Measurements from ENCODE around the gene APRT.

The APRT gene

DNA sequence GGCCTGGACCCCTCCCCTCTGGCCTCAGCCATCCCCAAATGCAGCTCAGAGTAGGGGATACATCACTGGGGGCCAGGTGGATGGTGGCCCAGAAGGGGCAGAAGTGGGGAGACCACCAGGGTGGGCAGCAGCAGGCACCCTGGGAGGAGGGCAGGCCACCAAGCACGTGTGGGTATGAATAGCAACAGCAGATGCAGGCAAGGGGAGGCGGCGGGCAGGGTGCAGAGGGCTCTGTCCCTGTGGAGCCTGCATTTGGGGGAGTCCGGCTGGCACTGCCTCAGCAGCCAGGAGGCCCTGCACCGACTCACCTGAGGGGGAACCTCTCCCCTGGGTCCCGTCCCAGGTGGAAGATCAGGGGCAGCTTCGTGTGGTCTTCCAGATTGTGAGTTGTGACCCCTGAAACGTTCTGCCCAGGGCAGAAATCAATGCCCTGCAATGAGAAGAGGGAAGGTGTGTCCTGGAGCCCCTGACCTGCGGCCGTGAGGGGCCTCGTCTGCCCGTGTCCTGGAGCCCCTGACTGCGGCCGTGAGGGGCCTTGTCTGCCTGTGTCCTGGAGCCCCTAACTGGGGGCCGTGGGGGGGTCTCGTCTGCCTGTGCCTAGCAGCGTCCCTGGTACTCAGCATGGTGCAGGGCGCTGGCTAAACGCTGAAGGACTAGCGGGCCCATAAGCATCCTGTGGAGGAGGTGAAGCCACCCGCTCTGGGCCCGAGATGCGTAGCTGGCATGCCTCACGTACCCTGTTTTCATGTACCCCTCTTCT, 10.7 kb upstream of the APRT start:
- DNase-seq (ENCODE audit: low read depth): no peak

DNA sequence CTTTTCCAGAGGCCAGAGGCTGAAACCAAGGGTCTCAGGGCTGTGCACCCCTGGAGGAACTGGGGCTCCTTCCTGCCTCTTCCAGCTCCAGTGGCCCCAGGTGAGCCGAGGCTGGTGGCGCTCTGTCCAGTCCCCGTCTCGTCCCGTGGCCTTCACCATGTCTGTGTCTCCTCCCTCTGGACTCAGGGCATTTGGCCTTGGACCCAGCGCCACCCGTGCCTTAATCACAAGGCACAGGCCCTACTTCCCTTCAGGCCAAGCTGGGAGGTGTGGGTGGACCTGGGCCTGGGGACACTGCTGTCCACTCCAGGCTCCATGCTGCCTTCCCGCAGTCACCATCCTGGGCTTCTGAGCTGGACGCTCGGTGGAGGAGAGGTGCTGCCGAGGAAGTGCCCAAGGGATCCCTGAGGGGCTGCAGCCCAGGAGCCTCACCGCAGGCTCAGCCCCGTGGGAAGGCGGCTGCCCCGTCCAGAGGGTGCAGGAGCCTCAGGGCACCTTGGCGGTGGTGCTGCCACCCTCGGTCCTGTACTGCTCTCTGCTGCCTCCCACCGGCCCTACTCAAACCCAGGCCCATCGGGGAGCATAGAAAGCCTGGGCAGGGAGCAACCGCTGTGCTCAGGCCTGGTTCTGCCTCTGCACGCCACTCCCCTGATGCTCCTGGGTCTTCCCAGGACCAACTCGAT, 9.6 kb upstream of the APRT start:
- DNase-seq (ENCODE audit: low read depth): no peak

DNA sequence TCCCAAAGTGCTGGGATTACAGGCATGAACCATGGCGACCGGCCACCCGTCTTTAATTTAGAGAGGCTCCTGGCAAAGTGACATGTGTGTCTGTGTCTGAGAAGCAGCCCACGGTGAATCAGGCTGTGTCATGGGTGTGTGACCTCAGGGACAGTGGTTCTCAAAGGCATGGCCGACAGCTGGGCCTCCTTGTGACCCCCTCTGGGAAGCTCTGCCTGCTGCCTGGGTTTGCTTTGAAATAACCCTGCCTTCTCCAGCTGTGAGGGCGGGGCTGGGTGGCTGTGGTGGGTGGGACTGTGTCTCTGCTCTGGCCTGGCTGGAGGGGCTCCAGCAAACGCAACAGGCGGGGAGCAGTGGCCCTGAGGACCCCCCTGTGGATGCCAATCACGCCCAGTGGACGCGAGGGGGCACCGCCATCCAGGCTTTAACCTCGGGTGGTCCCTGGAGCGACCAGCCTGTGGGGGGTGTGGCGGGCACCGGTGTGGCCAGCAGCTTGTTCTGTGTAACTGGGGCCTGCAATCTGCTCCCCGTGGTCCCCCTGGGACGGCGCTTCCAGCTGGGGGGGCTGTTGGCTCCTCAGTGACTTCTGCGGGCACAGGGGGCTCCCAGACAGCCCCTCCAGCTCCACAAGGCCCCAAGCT, 8.8 kb upstream of the APRT start:
- no peak for DNase-seq (ENCODE audit: low read depth)

DNA sequence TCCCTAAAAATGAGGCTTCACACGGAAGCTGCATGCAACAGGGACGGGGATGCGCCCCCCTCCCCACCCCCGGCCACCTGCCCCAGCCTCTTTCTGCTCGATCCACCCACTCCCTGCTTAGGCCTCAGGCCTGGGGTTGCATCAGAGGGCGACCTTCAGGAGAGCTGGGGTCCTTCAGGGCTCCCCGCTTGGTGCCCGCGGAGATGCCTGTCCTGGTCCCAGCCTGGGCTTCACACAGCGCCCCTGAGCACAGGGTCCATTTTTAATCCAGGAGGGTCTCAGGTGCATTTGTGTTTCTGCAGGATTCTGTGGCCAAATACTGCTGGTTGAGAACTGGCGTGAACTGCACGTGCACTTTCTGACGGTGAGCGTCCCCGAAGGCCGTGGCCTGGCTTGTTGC, 7.4 kb upstream of the APRT start:
- no peak for DNase-seq (ENCODE audit: low read depth)

DNA sequence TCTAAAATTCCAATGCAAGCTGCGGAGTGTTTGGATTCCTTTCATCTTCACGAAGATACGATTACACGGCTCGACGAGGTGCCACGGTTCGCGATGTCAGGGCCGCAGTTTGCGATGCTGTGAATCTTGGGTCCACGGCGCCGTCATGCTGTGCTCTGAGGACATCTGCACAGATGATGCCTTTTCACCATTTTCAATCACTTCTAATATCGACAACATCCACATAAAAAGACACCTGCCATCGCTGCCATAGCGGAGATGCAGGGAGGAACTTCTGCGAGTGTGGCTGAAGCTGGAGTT, 6.8 kb upstream of the APRT start:
- no peak for DNase-seq (ENCODE audit: low read depth)

DNA sequence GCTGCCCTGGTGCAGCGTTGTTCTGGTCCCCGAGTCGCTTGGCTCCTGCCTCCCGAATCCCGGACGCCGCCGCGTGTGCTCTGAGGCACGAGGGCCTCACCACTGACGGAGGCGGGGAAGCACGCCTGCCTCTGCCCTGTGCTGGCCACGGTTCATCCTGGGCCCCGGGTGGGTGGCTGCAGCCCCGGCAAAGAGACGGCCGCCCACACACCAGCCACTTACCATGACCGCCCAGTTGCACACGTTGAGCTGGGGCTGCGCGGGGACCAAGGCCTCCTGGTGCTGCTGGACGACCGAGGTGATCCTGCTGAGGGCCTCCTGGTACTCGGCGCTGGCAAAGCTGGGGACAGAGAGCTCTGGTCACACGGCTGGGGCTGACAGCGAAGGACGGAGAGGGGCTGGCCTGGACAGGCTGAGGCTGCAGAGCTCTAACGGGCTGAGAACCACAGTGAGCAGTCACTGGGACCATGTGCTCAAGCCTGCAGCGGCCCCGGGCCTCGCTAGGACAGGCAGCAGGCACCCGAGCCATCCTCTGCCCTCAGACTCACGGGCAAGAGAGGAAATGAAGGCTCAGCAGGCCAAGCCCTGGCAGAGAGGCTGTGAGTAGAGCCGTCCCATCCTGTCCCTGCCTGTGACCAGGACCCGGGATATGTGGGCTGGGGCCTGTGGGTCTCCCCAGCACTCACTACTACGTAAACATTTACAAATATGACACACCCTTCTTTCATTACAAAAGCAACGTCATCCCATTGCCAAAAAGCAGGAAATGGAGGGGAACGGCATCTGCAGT, 6.3 kb upstream of the APRT start:
- no peak for DNase-seq (ENCODE audit: low read depth)

DNA sequence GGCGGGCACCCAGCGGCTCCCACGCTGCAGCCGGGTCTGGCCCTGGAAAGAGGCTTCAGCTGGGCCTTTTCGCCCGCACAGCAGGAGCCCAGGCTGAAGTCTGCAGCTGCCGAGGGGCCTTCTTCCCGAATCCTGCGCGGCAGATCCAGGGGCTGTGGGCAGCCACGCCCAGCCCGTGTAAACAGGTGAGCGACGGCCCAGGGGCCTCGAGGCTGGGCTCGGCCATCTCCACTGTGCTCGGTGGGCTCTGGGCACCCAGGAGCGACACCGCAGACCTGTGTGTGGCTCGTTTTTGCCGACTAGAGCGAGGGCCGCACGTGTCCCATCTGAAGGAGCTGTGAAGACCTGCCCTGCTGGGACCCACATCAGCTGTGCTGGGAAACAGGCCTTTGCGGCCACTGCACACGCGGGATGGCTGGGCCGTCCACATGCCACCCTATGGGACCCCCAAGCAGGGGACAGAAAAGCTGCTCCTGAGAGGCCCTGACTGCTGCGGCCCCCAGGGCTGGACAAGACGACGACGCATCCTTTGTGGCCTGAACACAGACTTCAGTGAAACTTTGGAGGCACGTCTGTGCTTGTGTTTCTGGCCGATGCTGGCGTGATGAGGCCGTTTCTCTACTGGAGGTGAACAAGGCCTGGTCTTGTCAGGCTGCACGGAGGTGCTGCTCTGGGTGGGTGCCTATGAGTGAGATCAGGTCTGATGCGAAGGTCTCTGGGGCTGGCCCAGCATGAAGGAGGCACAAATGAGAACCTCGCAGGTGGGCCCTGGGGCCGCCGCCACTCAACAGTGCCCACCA, 5.2 kb upstream of the APRT start:
- DNase-seq (ENCODE audit: low read depth): no peak

DNA sequence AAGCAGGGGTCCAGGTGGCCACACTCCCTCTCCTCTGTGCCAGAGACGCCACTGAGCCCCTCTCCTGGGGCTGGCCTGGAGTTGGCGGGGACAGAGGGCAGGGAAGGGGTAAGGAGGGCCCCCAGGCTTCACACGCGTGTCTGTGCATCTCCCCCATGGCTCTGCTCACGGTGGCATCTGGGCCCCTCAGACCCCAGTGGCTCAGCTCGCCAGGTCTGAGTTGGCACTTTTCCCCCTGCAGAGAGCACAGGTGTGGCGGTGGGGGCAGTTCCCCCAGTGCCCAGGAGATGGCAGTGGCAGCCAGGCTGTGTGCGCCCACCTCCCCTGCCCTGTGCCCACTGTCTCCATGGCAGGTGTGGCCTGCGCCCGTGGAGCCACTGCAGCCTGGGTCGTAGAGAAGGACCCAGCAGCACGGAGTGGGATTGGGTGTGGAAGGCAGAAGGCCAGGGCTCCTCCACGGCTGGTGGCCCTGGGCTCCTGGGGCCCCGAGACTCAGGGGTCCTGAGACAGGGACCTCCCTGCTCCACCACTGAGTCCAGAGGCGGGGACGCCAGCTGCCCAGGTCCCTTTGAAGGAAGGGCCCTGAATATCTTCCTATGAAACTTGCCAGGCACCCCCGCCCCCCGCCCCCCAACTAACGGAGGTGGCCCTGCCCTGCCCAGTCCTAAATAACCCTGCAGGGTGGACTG, 4.3 kb upstream of the APRT start:
- peak; percentile 36 for DNase-seq (ENCODE audit: low read depth)

DNA sequence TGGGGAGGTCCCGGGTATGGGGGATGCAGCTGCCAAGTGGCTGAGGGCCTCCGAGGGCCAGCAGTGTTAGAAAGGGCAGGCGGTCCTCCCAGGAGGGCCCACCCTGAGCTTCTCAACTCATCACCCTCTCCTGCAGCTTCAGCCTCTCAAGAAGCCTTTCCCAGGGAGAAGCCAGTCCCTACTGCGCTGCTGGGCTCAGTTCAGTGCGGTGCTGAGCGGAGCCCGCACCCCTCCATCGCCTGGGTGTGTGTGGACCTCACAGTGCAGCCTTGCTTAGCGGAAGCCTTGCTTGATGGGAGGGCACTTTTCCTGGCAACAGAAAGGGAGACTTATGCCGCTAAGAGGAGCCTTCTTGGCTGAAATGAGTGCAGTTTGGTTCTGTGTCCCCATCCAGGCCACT, 3.5 kb upstream of the APRT start:
- no peak for DNase-seq (ENCODE audit: low read depth)

DNA sequence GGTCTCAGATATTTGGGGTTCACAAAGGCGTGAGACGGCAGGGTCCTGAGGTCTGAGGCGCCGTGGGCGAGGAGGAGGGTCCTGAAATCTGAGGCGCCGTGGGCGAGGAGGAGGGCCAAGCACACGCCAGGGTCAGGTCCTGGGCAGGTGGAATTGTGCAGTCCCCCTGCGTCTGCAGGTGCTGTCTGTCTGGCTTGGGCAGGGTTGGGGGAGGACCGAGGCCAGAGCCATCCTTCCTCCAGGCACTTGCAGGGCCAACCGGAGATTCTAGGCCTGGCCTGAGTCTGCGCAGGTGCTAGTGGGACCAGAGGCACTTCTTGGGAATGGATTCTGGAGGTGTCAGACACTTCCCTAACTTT, 2.4 kb upstream of the APRT start:
- DNase-seq (ENCODE audit: low read depth): no peak

DNA sequence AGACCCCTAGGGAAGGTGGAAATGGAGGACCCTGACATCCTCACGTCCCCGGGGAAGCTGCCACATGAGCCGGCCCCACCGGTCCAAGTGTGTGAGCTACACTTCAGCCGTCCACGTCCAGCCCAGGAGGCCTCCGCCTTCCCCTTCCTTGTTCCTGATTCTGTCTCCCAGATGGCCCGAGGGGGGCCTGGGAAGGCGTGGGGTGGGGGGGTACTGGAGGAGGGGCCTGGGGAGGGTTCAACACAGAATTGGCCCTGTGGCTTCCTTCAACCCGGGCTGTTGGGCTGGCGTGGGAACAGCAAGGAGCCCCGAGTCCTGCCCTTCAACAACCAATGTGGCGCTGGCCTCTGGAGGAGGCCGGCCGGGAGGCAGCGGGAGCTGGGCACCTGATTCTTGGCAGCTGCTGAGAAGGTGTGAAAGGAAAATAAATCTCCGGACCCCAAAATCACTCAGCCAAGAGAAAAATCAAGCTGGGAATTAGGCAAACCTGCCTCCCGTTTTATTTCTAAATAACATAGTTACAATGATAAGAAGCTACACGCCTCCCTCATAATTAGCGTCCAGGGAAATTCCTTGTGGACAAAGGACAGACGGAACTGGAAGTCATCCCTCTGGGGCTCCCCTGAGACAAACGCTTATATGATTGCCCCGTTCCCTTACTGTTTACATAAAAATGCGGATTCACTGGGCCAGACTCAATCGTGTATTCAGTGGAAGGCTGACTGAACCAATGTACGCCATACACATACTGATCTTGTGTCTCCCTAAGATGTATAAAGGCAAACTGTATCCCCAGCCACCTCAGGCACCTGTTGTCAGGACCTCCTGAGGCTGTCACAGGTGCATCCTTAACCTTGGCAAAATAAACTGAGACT, 1.8 kb upstream of the APRT start:
- no peak for DNase-seq (ENCODE audit: low read depth)

DNA sequence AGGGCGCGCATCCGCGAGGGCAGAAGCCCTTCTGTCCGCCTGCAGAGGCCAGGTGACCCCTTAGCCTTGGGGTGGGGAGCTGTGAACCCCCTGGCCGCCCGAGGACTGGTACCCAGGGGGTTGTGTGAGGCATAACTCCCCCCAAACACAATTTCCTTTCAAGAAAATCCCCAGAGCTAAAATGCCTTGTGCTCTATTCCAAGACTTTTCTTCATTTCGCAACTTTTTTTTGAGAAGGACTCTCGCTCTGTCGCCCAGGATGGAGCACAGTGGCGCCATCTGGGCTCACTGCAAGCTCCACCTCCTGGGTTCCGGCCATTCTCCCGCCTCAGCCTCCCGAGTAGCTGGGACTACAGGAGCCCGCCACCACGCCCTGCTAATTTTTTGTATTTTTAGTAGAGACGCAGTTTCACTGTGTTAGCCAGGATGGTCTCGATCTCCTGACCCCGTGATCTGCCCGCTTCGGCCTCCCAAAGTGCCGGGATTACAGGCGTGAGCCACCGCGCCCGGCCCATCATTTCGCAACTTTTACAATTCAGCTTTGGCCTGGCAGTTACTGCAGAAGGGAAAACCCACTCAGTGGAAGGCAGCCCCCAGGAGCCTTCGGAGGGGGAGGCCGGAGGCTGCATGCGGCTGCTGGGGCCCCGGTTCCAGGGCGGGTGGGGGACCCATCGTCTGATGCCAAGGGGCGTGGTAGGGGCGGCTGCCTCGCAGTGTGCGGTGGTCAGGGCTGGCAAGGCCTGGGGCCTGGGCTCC, 963 bp upstream of the APRT start:
- no peak for DNase-seq (ENCODE audit: low read depth)

DNA sequence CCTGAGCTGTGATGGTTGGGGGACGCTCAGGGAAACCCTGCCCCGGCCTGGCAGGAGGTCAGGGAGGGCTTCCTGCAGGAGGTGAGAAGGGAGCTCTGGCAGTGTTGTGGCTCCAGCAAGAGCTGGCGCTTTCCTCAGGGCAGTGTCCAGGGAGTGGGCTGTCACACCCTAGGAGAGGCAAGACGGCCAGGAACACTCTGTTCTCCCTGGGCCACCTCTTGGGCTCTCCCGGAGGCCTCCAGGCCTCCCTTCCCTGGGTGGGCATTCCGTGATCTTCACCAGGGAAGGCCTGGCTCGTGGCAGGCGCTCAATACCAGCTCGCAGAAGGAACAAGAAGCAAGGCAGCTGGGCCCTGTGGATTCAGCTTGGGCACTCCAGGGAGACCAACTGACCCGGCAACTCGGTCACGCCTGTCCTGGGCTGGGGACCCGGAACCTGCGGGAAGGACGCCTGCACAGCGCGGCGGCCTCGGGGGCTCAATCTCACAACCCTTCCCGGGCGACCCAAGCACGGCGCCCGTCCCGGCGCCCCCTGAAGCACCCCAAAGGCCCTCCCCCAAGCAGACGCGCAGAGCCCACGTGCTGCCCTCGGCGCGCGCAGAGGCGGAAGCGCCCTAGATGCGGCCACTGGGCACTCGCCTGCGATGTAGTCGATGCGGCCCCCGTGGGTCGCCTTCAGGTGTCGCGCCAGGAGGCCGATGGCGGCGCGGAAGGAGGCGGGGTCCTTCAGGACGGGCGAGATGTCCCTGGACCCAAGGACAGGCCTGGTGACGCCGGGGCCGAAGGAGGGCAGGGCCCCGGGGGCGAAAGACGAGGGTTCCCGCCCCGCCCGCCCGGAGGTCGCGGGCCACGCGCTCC, 588 bp downstream of the APRT start:
- DNase-seq (ENCODE audit: low read depth): no peak

DNA sequence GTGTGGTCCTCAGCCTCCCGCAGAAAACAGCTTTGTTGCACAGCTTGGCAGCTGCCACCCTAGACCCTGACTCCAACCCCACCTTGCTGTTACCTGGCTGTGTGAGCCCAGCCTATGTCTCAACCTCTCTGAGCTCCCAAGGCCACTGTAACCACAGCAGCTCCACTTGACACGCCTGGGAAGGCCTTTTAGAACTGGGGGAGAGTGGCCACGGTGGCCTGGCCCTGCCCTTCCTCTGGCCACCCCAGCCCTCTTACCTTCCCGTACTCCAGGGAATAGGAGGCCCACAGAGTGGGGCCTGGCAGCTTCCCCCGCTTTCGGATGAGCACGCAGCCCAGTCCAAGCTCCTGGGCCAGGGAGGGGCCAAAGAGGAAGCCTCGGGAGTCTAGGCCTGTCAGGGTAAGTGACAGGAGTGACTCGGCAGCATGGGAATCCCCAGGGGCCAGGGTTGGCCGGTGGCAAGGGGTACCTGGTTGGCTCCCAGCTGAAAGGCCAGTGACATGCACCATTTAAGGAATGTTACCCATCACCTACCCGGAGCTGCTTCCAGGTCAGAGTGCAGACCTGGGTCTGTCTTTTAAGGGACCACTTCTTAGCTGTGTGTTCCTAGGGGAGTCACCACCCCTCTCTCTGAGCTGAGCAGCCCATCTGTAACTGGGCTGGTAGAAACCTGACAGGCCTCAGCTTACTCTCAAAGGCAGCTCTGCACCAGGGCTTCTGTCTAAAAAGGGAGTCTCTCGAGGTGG, 1.4 kb downstream of the APRT start:
- no peak for DNase-seq (ENCODE audit: low read depth)

DNA sequence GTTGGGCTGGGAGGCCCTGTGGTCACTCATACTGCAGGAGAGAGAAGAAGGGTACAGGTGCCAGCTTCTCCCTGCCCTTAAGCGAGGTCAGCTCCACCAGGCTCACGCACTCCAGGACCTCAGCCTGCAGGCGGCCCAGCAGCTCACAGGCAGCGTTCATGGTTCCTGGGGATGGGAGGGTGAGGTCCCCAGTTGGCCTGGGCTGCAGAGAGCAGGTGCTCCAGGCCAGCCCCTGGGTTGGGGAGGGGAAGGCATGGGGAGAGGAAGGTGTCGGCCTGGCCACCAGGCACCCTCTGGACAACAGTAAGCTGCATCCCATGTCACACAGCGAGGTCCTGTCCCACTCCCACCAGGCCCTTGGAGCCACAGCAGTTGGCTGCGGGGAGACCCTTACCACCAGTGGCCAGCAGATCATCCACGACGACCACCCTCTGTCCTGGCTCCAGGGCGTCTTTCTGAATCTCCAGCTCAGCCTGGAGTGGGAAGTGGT, 2.0 kb downstream of the APRT start:
- no peak for DNase-seq (ENCODE audit: low read depth)

DNA sequence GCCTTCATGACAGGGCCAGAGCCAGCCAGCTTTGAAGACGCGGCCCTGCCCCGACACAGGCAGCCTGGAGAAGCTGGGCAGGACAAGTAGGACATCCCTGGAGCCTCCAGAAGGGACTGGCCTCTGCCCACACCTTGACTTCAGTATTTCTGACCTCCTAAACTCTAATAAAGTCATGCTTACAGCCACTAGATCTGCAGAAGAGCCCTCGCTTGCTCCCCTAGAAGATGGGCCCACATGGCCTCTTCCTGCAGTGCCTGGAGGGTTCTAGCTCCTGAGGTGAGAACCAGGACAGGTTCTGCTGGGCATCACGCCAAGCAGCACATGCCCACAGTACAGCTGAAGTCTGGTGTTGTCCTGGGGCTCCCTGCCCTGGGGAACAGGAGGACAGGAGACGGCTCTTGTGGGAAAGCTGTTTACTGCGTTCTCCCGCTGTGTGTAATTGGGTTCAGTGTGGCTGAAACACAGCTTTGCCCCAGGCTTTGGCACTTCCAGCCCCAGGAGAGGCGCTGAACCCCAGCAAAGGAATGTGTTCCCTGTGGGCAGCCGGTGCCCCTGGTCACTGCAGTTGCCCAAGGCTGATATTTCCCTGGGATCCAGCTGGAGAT, 2.6 kb downstream of the APRT start:
- no peak for DNase-seq (ENCODE audit: low read depth)

All from T follicular helper cell (primary cell).